HepG2 (cell line): ENCODE measurements around the gene CAPN2. TPM values are rescaled to one million over a fixed set of nuclear protein-coding genes. Genes with fewer than 3 reads are reported as not detected.

Experiments used
- ATAC-seq: fragments of 200-7000 bp; cut with Tn5 transposase; 3 replicates; pipeline ENCODE4 v1.9.1; 2020; ENCODE audit warnings: mild to moderate bottlenecking, moderate library complexity
- BruUV-seq: library from RNA; stranded (reverse); fragments of 400-500 nt; replicated peaks from 2 replicates; lab custom pipeline; 2021; lab: Mats Ljungman, UMichigan
- CTCF ChIA-PET: fragments of 300-600 bp; formaldehyde crosslinking; extraction: SDS; loops from one replicate; lab custom pipeline; 2021; ENCODE audit warnings: low total read pairs, inconsistent platforms, low intra/inter-chr PET ratio; lab: Yijun Ruan, JAX
- POLR2A ChIA-PET: fragments of 350-600 bp; sonication (Branson Sonifier 250); formaldehyde crosslinking; loops from one replicate; lab custom pipeline; 2020; ENCODE audit warnings: antibody characterized with exemption, inconsistent platforms; lab: Yijun Ruan, JAX
- DNase-seq: peaks from one replicate; pipeline ENCODE4 v3.0.0-alpha.2; 2015; ENCODE audit warnings: low spot score
- FAIRE-seq: peaks from 3 replicates; lab custom pipeline; 2011; peaks lifted over from hg19 to GRCh38; lab: Jason Lieb, UNC
- H2AFZ ChIP-seq: one replicate; pipeline ENCODE4 v1.6.1; 2011; ENCODE audit warnings: low read length, inconsistent platforms
- H3K27ac ChIP-seq: fragments of 300-600 bp; 3 replicates; pipeline ENCODE4 v1.8.0; 2011; ENCODE audit warnings: mixed run types, mild to moderate bottlenecking, mixed read lengths, low read length, inconsistent platforms; ENCODE audit not compliant: insufficient read depth; ENCODE audit errors: extremely low read length
- H3K27me3 ChIP-seq, 2 experiments: fragments of 200-600 bp in 1 of 2; 2 replicates in 1 of 2; 3 replicates in 1 of 2; pipeline versions ENCODE4 v1.6.0 to v1.8.0; 2011; ENCODE audit warnings: low read length in 2 of 2, mild to moderate bottlenecking in 2 of 2, moderate library complexity in 2 of 2, inconsistent platforms in 1 of 2; ENCODE audit not compliant: insufficient read depth in 2 of 2, control insufficient read depth in 1 of 2
- H3K36me3 ChIP-seq, 2 experiments: fragments of 200-600 bp in 1 of 2; replicated peaks in 1 of 2; 2 replicates in 1 of 2; 3 replicates in 1 of 2; pipeline versions ENCODE4 v1.5.1 to v1.8.0; 2011; ENCODE audit warnings: low read length in 2 of 2, inconsistent platforms in 1 of 2; ENCODE audit not compliant: insufficient read depth in 2 of 2, control insufficient read depth in 1 of 2
- H3K4me1 ChIP-seq: 2 replicates; pipeline ENCODE4 v1.5.1; 2012; ENCODE audit warnings: low read length, inconsistent platforms; ENCODE audit not compliant: insufficient read depth
- H3K4me2 ChIP-seq: 2 replicates; pipeline ENCODE4 v1.6.0; 2011; ENCODE audit warnings: low read depth, low read length, inconsistent platforms
- H3K4me3 ChIP-seq, 3 experiments: fragments of 200-600 bp in 1 of 3; sonication (generic), shearing (Covaris generic) in 1 of 3; replicated peaks in 1 of 3; 2 replicates each; pipeline ENCODE4 v1.5.1; 2011 to 2016; ENCODE audit warnings: low read length in 3 of 3, inconsistent platforms in 2 of 3, low read depth in 2 of 3, mild to moderate bottlenecking in 2 of 3, control low read depth in 1 of 3, mixed read lengths in 1 of 3; ENCODE audit not compliant: insufficient read depth in 1 of 3
- H3K79me2 ChIP-seq: one replicate; pipeline ENCODE4 v1.6.1; 2011; ENCODE audit warnings: low read length, inconsistent platforms; ENCODE audit not compliant: insufficient read depth
- H3K9ac ChIP-seq: 2 replicates; pipeline ENCODE4 v1.6.0; 2011; ENCODE audit warnings: mild to moderate bottlenecking, low read depth, low read length, inconsistent platforms; ENCODE audit not compliant: insufficient read depth
- H3K9me3 ChIP-seq: 2 replicates; pipeline ENCODE4 v1.5.1; 2012; ENCODE audit warnings: mild to moderate bottlenecking, low read length
- H4K20me1 ChIP-seq: 2 replicates; pipeline ENCODE4 v1.6.0; 2011; ENCODE audit warnings: inconsistent platforms, mild to moderate bottlenecking, low read length, moderate library complexity; ENCODE audit not compliant: insufficient read depth
- ADNP ChIP-seq: sonication (generic); formaldehyde crosslinking; IDR thresholded peaks from 2 replicates; pipeline ENCODE4 v1.4.0; 2020; ENCODE audit warnings: missing genetic modification reagents
- CREM ChIP-seq, 2 experiments: sonication (generic) in 1 of 2; formaldehyde crosslinking in 1 of 2; IDR thresholded peaks; 2 replicates each; pipeline versions ENCODE4 v1.4.0 to v1.6.1; 2016 to 2020; ENCODE audit warnings: antibody characterized with exemption in 1 of 2, mild to moderate bottlenecking in 1 of 2, missing genetic modification reagents in 1 of 2
- CSRNP2 ChIP-seq: sonication (generic); formaldehyde crosslinking; conservative IDR thresholded peaks from 2 replicates; pipeline ENCODE4 v1.8.0; 2022; ENCODE audit warnings: low read depth, missing genetic modification reagents
- EHMT2 ChIP-seq: fragments of 200-600 bp; sonication (generic); IDR thresholded peaks from 2 replicates; pipeline ENCODE4 v1.7.0; 2017; ENCODE audit warnings: antibody characterized with exemption, low read depth, low read length, borderline replicate concordance
- ELF1 ChIP-seq: sonication (generic); formaldehyde crosslinking; IDR thresholded peaks from 2 replicates; pipeline ENCODE4 v1.4.0; 2020; ENCODE audit warnings: missing genetic modification reagents
- GFI1 ChIP-seq: sonication (generic); formaldehyde crosslinking; IDR thresholded peaks from 2 replicates; pipeline ENCODE4 v1.5.0; 2020; ENCODE audit warnings: missing genetic modification reagents, mild to moderate bottlenecking, borderline replicate concordance
- GRHL1 ChIP-seq: sonication (generic); formaldehyde crosslinking; conservative IDR thresholded peaks from 2 replicates; pipeline ENCODE4 v1.8.0; 2022; ENCODE audit warnings: missing genetic modification reagents
- MEF2D ChIP-seq: sonication (generic); formaldehyde crosslinking; IDR thresholded peaks from 2 replicates; pipeline ENCODE4 v1.5.1; 2020; ENCODE audit warnings: mild to moderate bottlenecking, missing genetic modification reagents
- MIER2 ChIP-seq: IDR thresholded peaks from 2 replicates; pipeline ENCODE4 v1.6.1; 2016; ENCODE audit warnings: missing biosample characterization, missing genetic modification reagents
- NR2F2 ChIP-seq: IDR thresholded peaks from 2 replicates; pipeline ENCODE4 v1.6.1; 2012; ENCODE audit warnings: low read depth, inconsistent platforms, borderline replicate concordance
- PAX8 ChIP-seq: sonication (generic); formaldehyde crosslinking; IDR thresholded peaks from 2 replicates; pipeline ENCODE4 v1.8.0; 2022; ENCODE audit warnings: mild to moderate bottlenecking, missing genetic modification reagents, borderline replicate concordance
- RERE ChIP-seq: IDR thresholded peaks from 2 replicates; pipeline ENCODE4 v1.6.1; 2016; ENCODE audit warnings: low read depth, missing genetic modification reagents, missing compliant biosample characterization
- SMARCE1 ChIP-seq: fragments of 450-650 bp; IDR thresholded peaks from 2 replicates; pipeline ENCODE4 v1.6.1; 2017; ENCODE audit warnings: borderline replicate concordance
- TEAD2 ChIP-seq: sonication (generic); formaldehyde crosslinking; IDR thresholded peaks from 2 replicates; pipeline ENCODE4 v1.9.0; 2021; ENCODE audit warnings: missing genetic modification reagents
- THAP11 ChIP-seq: IDR thresholded peaks from 2 replicates; pipeline ENCODE4 v1.6.1; 2016; ENCODE audit warnings: missing biosample characterization, missing genetic modification reagents
- ZNF160 ChIP-seq: sonication (generic); formaldehyde crosslinking; IDR thresholded peaks from 2 replicates; pipeline ENCODE4 v1.8.0; 2022; ENCODE audit warnings: mild to moderate bottlenecking, inconsistent platforms, missing genetic modification reagents
- WGBS: methylation state at CpG from one replicate; pipeline ENCODE4 v1.1.6; 2017; ENCODE audit warnings: low lambda C conversion rate; 5-methylcytosine and 5-hydroxymethylcytosine counted together
- in situ Hi-C: cut with HindIII; loops from 2 replicates; pipeline ENCODE4 v1.10.0; 2017; ENCODE audit warnings: low pct_unique_long_range_greater_than_20kb; ENCODE audit not compliant: extremely low pct_ligation_motif_present
- intact Hi-C: fragments of 100-400 bp; cut with micrococcal nuclease; formaldehyde crosslinking; loops from one replicate; pipeline ENCODE4 v1.10.0; 2022; ENCODE audit not compliant: unreplicated experiment
- polyA plus RNA-seq, 8 experiments: library from polyadenylated mRNA; depleted of rRNA in 3 of 8; stranded (reverse) in 7 of 8; unstranded in 1 of 8; fragments of >200 nt; fragmentation: Illumina TruSeq in 4 of 8; extraction: Trizol in 4 of 8; gene quantifications; 2 replicates each; pipeline versions ENCODE4 v1.2.1 to v1.2.3, GENCODE V29; 2011 to 2016; ENCODE audit warnings: low read depth in 4 of 8, missing spikeins in 1 of 8, mixed read lengths in 1 of 8; ENCODE audit not compliant: insufficient read depth in 1 of 8
- total RNA-seq, 5 experiments: library from RNA; depleted of rRNA; stranded (reverse); fragments of >200 nt; fragmentation: Illumina TruSeq; extraction: Trizol; gene quantifications; 2 replicates each; pipeline ENCODE4 v1.2.3, GENCODE V29; 2016; ENCODE audit warnings: low read depth in 1 of 5

The CAPN2 gene
- total and polyA plus RNA-seq, 2 of the 13 experiments (the other 11 are each of a cell fraction or from before 2014, with no cell fraction given), result 6.2 to 7.4 TPM

GRCh38 chr1:223775054-223775453, 62.7 kb downstream of the CAPN2 start:
- Histone ChIP-seq H3K27ac (no peak overlapping the region), H3K4me1 (no peaks in the 10 kb centered on the region), H3K9ac (no peak overlapping the region), H2AFZ (no peak overlapping the region), H3K79me2 (no peaks in the 10 kb centered on the region), H3K4me3 (no peak overlapping the region), H3K4me2 (no peak overlapping the region), H3K9me3 (no peaks in the 10 kb centered on the region), H3K36me3 (peaks cover 0 to 27% of the 10 kb centered on the region in 2 experiments; a peak in 4 of 5 replicates), H4K20me1 (no peaks in the 10 kb centered on the region), H3K27me3 (no peaks in the 10 kb centered on the region)
- ChIA-PET CTCF (no interaction called here), POLR2A (interaction anchor here (1.4 kb wide), 1 partner anchor 71 kb away, joined by 3 read pairs; no protein-coding TSS in a partner anchor)
- ATAC-seq, result no peak
- TF ChIP-seq TEAD2 (CRISPR knock-in tag) (no peak), GRHL1 (CRISPR knock-in tag) (no peak), MEF2D (CRISPR knock-in tag) (no peak), MIER2 (no peak), CREM (IDR thresholded peaks at IDR 0.05) (no peak), CREM (CRISPR knock-in tag; IDR thresholded peaks at IDR 0.05) (no peak), THAP11 (no peak), ELF1 (CRISPR knock-in tag) (no peak), ZNF160 (no peak), PAX8 (CRISPR knock-in tag) (no peak), NR2F2 (no peak), ADNP (CRISPR knock-in tag) (no peak), SMARCE1 (no peak), CSRNP2 (CRISPR knock-in tag) (no peak), EHMT2 (no peak), RERE (CRISPR knock-in tag) (no peak), GFI1 (CRISPR knock-in tag) (no peak)
- no TSS peak for BruUV-seq
- in situ Hi-C loops, result no loop called here
- 87% methylated on average over 4 of the region's 4 CpGs for WGBS
- no peak for DNase-seq
- FAIRE-seq, result no peak
- intact Hi-C loops, result no loop called here
